Panc1 (cell line): ENCODE data around the gene STK4. TPM values are rescaled to one million over a fixed set of nuclear protein-coding genes. Genes with fewer than 3 reads are reported as not detected.

Experiments used
- ATAC-seq: fragments of 200-7000 bp; cut with Tn5 transposase; 2 replicates; pipeline ENCODE4 v1.9.1; 2020; ENCODE audit warnings: mild to moderate bottlenecking, moderate library complexity
- BruUV-seq: library from RNA; stranded (reverse); fragments of 400-500 nt; replicated peaks from 2 replicates; lab custom pipeline; 2021; lab: Mats Ljungman, UMichigan
- CTCF ChIA-PET: fragments of 300-600 bp; sonication (Branson Sonifier 250); formaldehyde crosslinking; loops from one replicate; lab custom pipeline; 2022; ENCODE audit warnings: antibody characterized with exemption; lab: Charles Lee
- POLR2A ChIA-PET: fragments of 300-600 bp; sonication (Branson Sonifier 250); formaldehyde crosslinking; loops from one replicate; lab custom pipeline; 2022; ENCODE audit warnings: antibody characterized with exemption; lab: Charles Lee
- DNase-seq: peaks from one replicate; pipeline ENCODE4 v3.0.0-alpha.2; 2010; ENCODE audit warnings: low read depth, low spot score
- H3K27ac ChIP-seq: 2 replicates; pipeline ENCODE4 v1.5.1; 2011; ENCODE audit warnings: mild to moderate bottlenecking, low read length, inconsistent platforms
- H3K27me3 ChIP-seq: fragments of 200-500 bp; sonication (Bioruptor generic); 2 replicates; pipeline ENCODE4 v1.6.0; 2014; ENCODE audit warnings: low read length, inconsistent platforms; ENCODE audit not compliant: control insufficient read depth, insufficient read depth
- H3K36me3 ChIP-seq: fragments of 200-500 bp; sonication (Bioruptor generic); 2 replicates; pipeline ENCODE4 v1.5.1; 2014; ENCODE audit warnings: inconsistent platforms, mild to moderate bottlenecking, low read length, moderate library complexity; ENCODE audit not compliant: control insufficient read depth, insufficient read depth
- H3K4me1 ChIP-seq: 2 replicates; pipeline ENCODE4 v1.5.1; 2011; ENCODE audit warnings: inconsistent platforms, mild to moderate bottlenecking, low read length, moderate library complexity; ENCODE audit not compliant: control insufficient read depth, insufficient read depth
- H3K4me3 ChIP-seq, 2 experiments: 2 replicates each; pipeline ENCODE4 v1.5.1; 2011 to 2012; ENCODE audit warnings: low read depth in 2 of 2, low read length in 2 of 2, mild to moderate bottlenecking in 2 of 2, inconsistent platforms in 1 of 2, moderate library complexity in 1 of 2
- H3K9me3 ChIP-seq: fragments of 200-500 bp; sonication (Bioruptor generic); 2 replicates; pipeline ENCODE4 v1.5.1; 2014; ENCODE audit warnings: low read depth, mild to moderate bottlenecking, inconsistent platforms, low read length, moderate library complexity; ENCODE audit not compliant: control insufficient read depth, insufficient read depth
- CTCF ChIP-seq: fragments of 450-650 bp; IDR thresholded peaks from 2 replicates; pipeline ENCODE4 v1.5.1; 2017; ENCODE audit warnings: mild to moderate bottlenecking
- POLR2AphosphoS5 ChIP-seq: IDR thresholded peaks from 2 replicates; pipeline ENCODE4 v1.6.1; 2012; ENCODE audit warnings: mild to moderate bottlenecking, low read depth, low read length, moderate library complexity
- REST ChIP-seq, 2 experiments: IDR thresholded peaks; 2 replicates each; pipeline ENCODE4 v1.6.1; 2011 to 2012; ENCODE audit warnings: low read depth in 2 of 2, control low read depth in 1 of 2, low read length in 1 of 2, mild to moderate bottlenecking in 1 of 2, moderate library complexity in 1 of 2; ENCODE audit not compliant: insufficient read depth in 1 of 2
- SIN3A ChIP-seq: IDR thresholded peaks from 2 replicates; pipeline ENCODE4 v1.6.1; 2012; ENCODE audit warnings: low read depth, mild to moderate bottlenecking, low read length, moderate library complexity, borderline replicate concordance; ENCODE audit not compliant: insufficient read depth
- TCF7L2 ChIP-seq: IDR thresholded peaks from 2 replicates; pipeline ENCODE4 v1.6.1; 2011; ENCODE audit warnings: mild to moderate bottlenecking, low read depth, low read length, inconsistent platforms
- in situ Hi-C: cut with HindIII; loops from 2 replicates; pipeline ENCODE4 v1.10.0; 2016; ENCODE audit warnings: low sequenced_read_pairs, low pct_unique_long_range_greater_than_20kb
- intact Hi-C: fragments of 100-400 bp; cut with micrococcal nuclease; formaldehyde crosslinking; loops from one replicate; pipeline ENCODE4 v1.10.0; 2022; ENCODE audit not compliant: unreplicated experiment
- total RNA-seq: library from RNA; stranded (reverse); gene quantifications from one replicate; pipeline ENCODE4 v1.2.1, GENCODE V29; 2021; ENCODE audit not compliant: unreplicated experiment

Gene STK4
- total RNA-seq, 1 experiment from 2014 or later: 50.2 TPM

GRCh38 chr20:45069261-45069660 lies 102.9 kb downstream of the STK4 start:
- ChIA-PET CTCF (no interaction called here), POLR2A (interaction anchor here (0.6 kb wide), 1 partner anchor 38 kb away, joined by 3 read pairs; no protein-coding TSS in a partner anchor)
- no peaks in the 10 kb centered on the region for H3K27me3 ChIP-seq
- TF ChIP-seq SIN3A: no peak
- TF ChIP-seq POLR2AphosphoS5: no peak
- no peak for TF ChIP-seq CTCF
- no peak for TF ChIP-seq REST (IDR thresholded peaks at IDR 0.05; ENCODE audit: insufficient read depth in 1 of 2, low read depth in 2 of 2, low read length in 1 of 2)
- TF ChIP-seq TCF7L2: no peak
- DNase-seq (no peak), ATAC-seq (no peak)
- H3K4me3 ChIP-seq: no peak overlapping the region
- H3K4me1 ChIP-seq: no peaks in the 10 kb centered on the region
- intact Hi-C loops (no loop called here), in situ Hi-C loops (no loop called here)
- BruUV-seq: no TSS peak
- no peaks in the 10 kb centered on the region for H3K9me3 ChIP-seq
- no peaks in the 10 kb centered on the region for H3K36me3 ChIP-seq
- H3K27ac ChIP-seq: no peak overlapping the region

GRCh38 chr20:45070932-45071632 lies 104.8 kb downstream of the STK4 start:
- H3K36me3 ChIP-seq: no peaks in the 10 kb centered on the region
- H3K4me1 ChIP-seq: no peaks in the 10 kb centered on the region
- in situ Hi-C loops (no loop called here), intact Hi-C loops (no loop called here)
- H3K27ac ChIP-seq: no peak overlapping the region
- ChIA-PET POLR2A (no interaction called here), CTCF (interaction anchor here (0.9 kb wide), 1 partner anchor 223 kb away, joined by 3 read pairs; no protein-coding TSS in a partner anchor)
- DNase-seq (no peak), ATAC-seq (no peak)
- no peak for TF ChIP-seq CTCF
- TF ChIP-seq TCF7L2: no peak
- TF ChIP-seq SIN3A: no peak
- TF ChIP-seq REST (IDR thresholded peaks at IDR 0.05; ENCODE audit: insufficient read depth in 1 of 2, low read depth in 2 of 2, low read length in 1 of 2): no peak
- H3K9me3 ChIP-seq: no peaks in the 10 kb centered on the region
- no TSS peak for BruUV-seq
- no peak overlapping the region for H3K4me3 ChIP-seq
- H3K27me3 ChIP-seq: no peaks in the 10 kb centered on the region
